IgD-negative memory B cell (primary cell): ENCODE measurements around the gene ARHGEF2. TPM values are rescaled to one million over a fixed set of nuclear protein-coding genes. Genes with fewer than 3 reads are reported as not detected.

Source experiments
- H3K27ac Mint-ChIP-seq, 3 donors: one replicate each; pipeline ENCODE4 v1.8.0; 2020 to 2022; ENCODE audit warnings: mild to moderate bottlenecking in 3 of 3, mixed read lengths in 3 of 3, moderate library complexity in 1 of 3
- H3K27me3 Mint-ChIP-seq: one replicate; pipeline ENCODE4 v1.8.0; 2021; ENCODE audit warnings: mixed read lengths
- H3K36me3 Mint-ChIP-seq: one replicate; pipeline ENCODE4 v1.8.0; 2020; ENCODE audit warnings: mild to moderate bottlenecking, mixed read lengths
- H3K4me1 Mint-ChIP-seq, 3 donors: one replicate each; pipeline ENCODE4 v1.8.0; 2020 to 2022; ENCODE audit warnings: mixed read lengths in 3 of 3, mild to moderate bottlenecking in 1 of 3
- H3K4me3 Mint-ChIP-seq, 4 donors: one replicate each; pipeline ENCODE4 v1.8.0; 2020 to 2022; ENCODE audit warnings: mild to moderate bottlenecking in 4 of 4, mixed read lengths in 4 of 4, moderate library complexity in 3 of 4
- H3K9me3 Mint-ChIP-seq, 3 donors: one replicate each; pipeline ENCODE4 v1.8.0; 2020 to 2021; ENCODE audit warnings: mixed read lengths in 3 of 3, mild to moderate bottlenecking in 1 of 3
- polyA plus RNA-seq: library from polyadenylated mRNA; unstranded; fragments of 300-500 nt; fragmentation: Illumina TruSeq; gene quantifications from one replicate; pipeline ENCODE4 v1.2.3, GENCODE V29; 2021

The ARHGEF2 gene
- polyA plus RNA-seq, 1 donor from 2014 or later, result 43.9 TPM

DNA sequence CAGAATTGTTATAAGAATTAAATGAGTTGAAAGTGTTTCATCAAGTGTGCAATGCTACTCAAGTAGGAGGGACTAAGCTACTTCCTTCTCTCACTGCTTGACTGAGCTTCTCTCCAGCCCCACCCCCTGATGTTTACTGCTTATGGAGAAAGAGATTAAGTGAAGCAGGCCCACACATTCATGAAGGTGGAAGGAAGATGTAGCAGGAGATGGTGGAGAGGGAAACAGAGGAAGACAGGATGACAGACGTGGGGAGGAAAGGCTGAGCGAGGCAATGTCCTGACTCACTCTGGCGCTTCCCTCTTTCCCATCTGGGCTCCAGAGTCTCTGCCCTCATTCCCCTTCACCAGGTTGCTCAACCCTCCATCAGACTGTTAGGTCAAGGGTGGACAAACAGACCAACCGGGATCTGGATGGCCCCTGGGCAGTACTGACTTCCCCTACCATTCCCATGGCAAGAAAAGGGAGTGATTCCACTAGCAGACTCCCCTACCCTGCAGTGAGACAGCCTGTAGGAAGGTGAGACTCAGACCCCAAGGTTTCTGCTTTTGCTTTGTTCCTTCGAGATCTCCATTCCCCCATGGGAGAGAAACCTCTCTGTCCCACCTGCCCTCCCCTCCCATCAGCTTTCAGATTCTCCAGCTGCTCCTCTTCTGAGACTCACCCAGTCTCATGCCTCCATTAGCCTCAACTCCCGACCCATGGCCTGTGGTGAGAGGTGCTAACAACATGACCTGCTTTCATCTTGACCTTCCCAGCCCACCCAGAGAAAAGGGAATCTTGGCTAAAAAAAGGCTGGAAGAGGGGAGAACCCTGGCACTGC lies 3.1 kb upstream of the ARHGEF2 start:
- H3K27me3 Mint-ChIP-seq, result no peaks in the 10 kb centered on the region
- H3K27ac Mint-ChIP-seq, result peak overlapping the region; percentile 87 to 97 (median 95)
- H3K36me3 Mint-ChIP-seq, result peaks cover 6% of the 10 kb centered on the region
- no peaks in the 10 kb centered on the region for H3K9me3 Mint-ChIP-seq
- peak overlapping the region; percentile 84 to 99 (median 96) for H3K4me3 Mint-ChIP-seq
- peaks cover 32 to 45% (median 44%) of the 10 kb centered on the region in 3 donors for H3K4me1 Mint-ChIP-seq

DNA sequence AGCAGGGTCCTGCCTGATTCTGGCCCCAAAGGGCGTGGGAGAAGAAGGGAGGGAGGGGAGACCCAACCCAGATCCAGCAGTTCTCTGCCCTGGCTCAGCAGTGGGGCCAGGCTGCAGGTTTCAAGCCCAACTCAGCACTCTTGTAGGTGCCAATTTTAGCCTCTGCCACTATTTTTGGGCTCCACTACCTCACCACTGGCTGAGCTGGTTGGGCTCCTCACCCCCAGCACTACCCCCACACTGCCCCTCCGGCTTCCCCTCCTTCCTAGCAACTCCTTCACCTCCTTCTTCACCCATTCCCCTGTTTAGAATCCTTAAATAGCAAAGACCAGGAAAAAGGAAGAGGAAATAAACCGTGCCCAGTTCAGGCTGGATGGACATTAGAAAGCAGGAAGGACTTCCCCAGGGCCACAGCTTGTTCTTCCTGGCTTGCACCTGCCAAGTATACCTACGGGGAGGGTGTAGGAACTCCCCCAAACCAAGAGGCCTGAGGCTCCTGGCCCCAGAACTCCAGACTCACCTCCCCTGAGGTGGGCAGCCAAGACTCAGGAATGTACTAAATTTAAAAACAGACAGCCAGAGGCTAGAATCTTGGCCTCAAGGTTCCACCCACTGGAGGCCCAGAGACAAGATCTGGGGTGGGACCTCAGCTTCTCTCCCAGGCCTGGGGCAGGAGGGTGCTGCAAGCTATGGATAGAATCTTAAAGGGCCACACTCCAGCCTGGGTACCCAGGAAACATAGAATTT lies 1.4 kb upstream of the ARHGEF2 start:
- Mint-ChIP-seq H3K27ac (peak overlapping the region; percentile 87 to 97 (median 95)), H3K4me3 (peak overlapping the region; percentile 84 to 99 (median 96)), H3K4me1 (peaks cover 32 to 58% (median 56%) of the 10 kb centered on the region in 3 donors), H3K9me3 (no peaks in the 10 kb centered on the region), H3K36me3 (peaks cover 8% of the 10 kb centered on the region), H3K27me3 (no peaks in the 10 kb centered on the region)

GRCh38 chr1:155978973-155979429 lies 654 bp upstream of the ARHGEF2 start:
- peak overlapping the region; percentile 87 to 97 (median 95) for H3K27ac Mint-ChIP-seq
- H3K36me3 Mint-ChIP-seq, result peaks cover 10% of the 10 kb centered on the region
- no peaks in the 10 kb centered on the region for H3K27me3 Mint-ChIP-seq
- H3K9me3 Mint-ChIP-seq, result no peaks in the 10 kb centered on the region
- H3K4me3 Mint-ChIP-seq, result peak overlapping the region; percentile 84 to 99 (median 96)
- H3K4me1 Mint-ChIP-seq, result peaks cover 37 to 60% (median 55%) of the 10 kb centered on the region in 3 donors

- Mint-ChIP-seq H3K27me3 (no peaks in the 10 kb centered on the region), H3K27ac (peak overlapping the region; percentile 87 to 97 (median 95)), H3K4me1 (peaks cover 33 to 60% (median 57%) of the 10 kb centered on the region in 3 donors), H3K36me3 (peaks cover 13% of the 10 kb centered on the region), H3K9me3 (no peaks in the 10 kb centered on the region), H3K4me3 (peak overlapping the region; percentile 84 to 99 (median 96))
Observed at GRCh38 chr1:155977690-155978324, 540 bp downstream of the ARHGEF2 start.

- Mint-ChIP-seq H3K4me1 (peaks cover 36 to 62% (median 57%) of the 10 kb centered on the region in 3 donors), H3K4me3 (peak overlapping the region; percentile 84 to 99 (median 96)), H3K36me3 (peaks cover 13% of the 10 kb centered on the region), H3K9me3 (no peaks in the 10 kb centered on the region), H3K27me3 (no peaks in the 10 kb centered on the region), H3K27ac (peak overlapping the region; percentile 87 to 97 (median 95))
Observed at GRCh38 chr1:155976913-155977689, 1.2 kb downstream of the ARHGEF2 start.

DNA sequence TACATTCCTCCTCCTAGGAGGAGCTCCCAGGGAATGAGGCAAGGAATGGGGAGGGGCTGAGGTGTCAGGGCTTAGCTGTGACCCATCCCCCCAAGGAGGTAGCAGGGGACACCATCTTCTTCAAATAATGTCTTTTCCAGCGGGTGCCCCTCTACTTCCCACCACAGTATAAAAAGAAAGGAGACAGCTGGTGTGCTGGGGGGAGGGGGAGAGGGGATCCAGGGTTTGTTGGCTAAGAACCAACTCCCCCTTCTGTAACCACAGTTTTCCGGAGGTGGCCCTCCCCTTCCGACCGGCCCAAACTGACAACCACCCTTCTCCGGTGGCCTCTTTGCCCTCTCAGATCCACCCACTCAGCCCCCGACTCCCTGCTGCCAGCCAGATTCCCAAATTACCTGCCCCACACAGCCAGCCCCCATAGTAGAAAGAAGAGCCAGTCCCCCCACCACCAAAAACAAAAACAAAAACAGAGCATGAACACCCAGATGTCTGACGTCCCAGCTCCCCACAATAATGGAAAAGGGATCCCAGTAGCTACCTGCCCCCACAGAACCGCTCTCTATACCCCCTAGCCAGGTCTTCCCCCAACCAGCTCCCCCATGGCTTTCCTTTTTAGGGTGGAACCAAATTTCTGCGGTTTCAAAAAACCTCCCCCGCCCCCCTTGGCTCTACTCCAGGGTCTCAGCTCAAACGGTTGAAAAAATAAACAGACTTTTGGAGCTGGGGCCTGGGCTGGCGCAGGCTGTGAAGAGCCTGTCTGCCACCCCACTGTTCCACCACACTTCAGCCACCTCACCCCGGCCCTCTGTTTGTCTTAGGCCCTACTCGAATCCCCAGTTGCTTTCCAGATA lies 2.1 kb downstream of the ARHGEF2 start:
- Mint-ChIP-seq H3K4me1 (peaks cover 32 to 62% (median 56%) of the 10 kb centered on the region in 3 donors), H3K27me3 (no peaks in the 10 kb centered on the region), H3K4me3 (peak overlapping the region; percentile 84 to 99 (median 96)), H3K27ac (peak overlapping the region; percentile 87 to 97 (median 95)), H3K36me3 (peaks cover 10% of the 10 kb centered on the region), H3K9me3 (no peaks in the 10 kb centered on the region)

DNA sequence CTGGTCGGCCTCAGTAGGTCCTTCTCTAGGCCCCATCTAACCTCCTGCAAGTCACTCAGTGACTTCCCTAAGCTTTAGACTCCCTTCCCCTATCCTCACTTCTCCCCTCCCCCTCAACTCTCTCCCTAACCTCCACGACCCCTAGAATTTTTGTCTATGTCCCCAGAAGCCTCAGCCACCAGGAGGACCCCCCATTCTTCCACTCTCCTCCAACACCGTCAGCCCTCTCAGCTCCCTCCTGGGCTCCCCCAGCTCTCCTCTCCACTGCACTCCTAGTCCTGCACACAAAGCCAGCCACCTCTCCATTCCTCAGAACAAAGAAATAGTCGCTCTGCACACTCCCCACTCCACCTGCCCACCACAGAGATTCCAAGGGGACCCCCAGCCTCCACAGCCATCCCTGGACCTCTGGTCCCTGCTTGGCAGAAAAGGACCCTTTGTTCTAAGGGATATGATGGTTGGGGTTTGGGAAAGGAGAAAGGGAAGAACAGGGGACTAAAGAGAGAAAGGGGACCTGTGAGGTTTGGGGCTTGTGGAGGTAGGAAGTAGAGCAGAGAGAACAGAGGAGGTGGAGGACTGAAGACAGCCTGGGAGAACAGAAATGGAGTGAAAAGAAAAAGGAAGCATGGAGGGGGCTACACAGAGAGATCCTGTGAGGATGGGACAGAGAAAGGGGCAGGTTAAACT lies 2.8 kb downstream of the ARHGEF2 start:
- H3K27ac Mint-ChIP-seq, result peak overlapping the region; percentile 72 to 95 (median 87)
- H3K4me1 Mint-ChIP-seq, result peaks cover 33 to 62% (median 55%) of the 10 kb centered on the region in 3 donors
- no peaks in the 10 kb centered on the region for H3K27me3 Mint-ChIP-seq
- H3K9me3 Mint-ChIP-seq, result no peaks in the 10 kb centered on the region
- peaks cover 8% of the 10 kb centered on the region for H3K36me3 Mint-ChIP-seq
- peak overlapping the region; percentile 84 to 99 (median 96) for H3K4me3 Mint-ChIP-seq

GRCh38 chr1:155974208-155975115 lies 3.9 kb downstream of the ARHGEF2 start:
- Mint-ChIP-seq H3K4me3 (peak overlapping the region; percentile 84 to 99 (median 96)), H3K36me3 (peaks cover 13% of the 10 kb centered on the region), H3K9me3 (no peaks in the 10 kb centered on the region)

GRCh38 chr1:155973723-155974122 lies 4.6 kb downstream of the ARHGEF2 start:
- Mint-ChIP-seq H3K27ac (peak overlapping the region; percentile 20 to 88 (median 85)), H3K27me3 (no peaks in the 10 kb centered on the region), H3K4me1 (peaks cover 38 to 64% (median 62%) of the 10 kb centered on the region in 3 donors), H3K36me3 (peaks cover 13% of the 10 kb centered on the region), H3K9me3 (no peaks in the 10 kb centered on the region), H3K4me3 (peak overlapping the region; percentile 84 to 99 (median 96))

More at GRCh38 chr1:155974208-155975115, 3.9 kb downstream of the ARHGEF2 start:
- H3K27me3 Mint-ChIP-seq, result no peaks in the 10 kb centered on the region
- peak overlapping the region; percentile 65 to 95 (median 87) for H3K27ac Mint-ChIP-seq
- peaks cover 38 to 64% (median 57%) of the 10 kb centered on the region in 3 donors for H3K4me1 Mint-ChIP-seq

DNA sequence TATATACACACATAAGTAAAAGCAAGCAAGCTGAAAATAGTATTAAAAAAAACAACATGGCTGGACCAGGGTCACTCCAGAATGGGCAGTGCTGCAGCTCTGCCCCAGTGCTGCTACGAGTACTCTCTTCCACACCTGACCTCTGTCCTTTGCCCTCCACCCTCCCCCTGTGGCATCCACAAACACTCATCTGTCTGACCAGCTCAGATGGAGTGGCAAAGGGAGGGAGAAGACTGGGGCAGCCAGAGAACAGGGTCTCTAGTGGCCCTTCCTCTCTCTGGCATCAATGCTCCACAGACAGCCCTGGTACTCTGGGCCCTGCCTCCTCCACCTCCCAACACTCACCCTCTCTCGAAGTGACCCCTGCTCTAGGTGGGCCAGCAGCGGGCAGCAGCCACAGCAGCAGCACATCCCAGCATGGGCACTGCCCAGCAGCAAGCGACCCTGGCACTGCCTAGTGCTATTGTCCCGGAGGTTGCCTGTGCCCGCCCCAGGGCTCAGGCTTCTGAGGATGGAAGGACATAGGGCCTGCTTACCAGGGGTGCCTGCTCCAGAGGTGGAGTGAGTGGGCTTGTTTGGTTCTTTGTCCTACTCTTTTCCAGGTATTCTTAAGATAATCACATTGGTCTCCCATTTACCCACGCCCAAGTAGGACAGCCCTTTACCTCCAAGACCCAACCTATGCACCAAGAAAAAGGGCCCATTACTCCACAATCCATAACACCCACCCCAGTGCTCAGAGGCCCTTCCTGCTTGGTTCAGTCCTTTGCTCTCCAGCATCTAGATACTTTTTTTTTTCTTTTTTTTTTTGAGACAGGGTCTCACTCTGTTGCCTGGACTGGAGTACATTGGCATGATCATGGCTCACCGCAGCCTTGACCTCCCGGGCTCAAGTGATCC lies 6.2 kb downstream of the ARHGEF2 start:
- Mint-ChIP-seq H3K9me3 (no peaks in the 10 kb centered on the region), H3K4me1 (peaks cover 38 to 75% (median 67%) of the 10 kb centered on the region in 3 donors), H3K27me3 (no peaks in the 10 kb centered on the region), H3K36me3 (peaks cover 13% of the 10 kb centered on the region), H3K4me3 (peak overlapping the region; percentile 41 to 99 (median 92)), H3K27ac (peak overlapping the region; percentile 43 to 88 (median 85))

- peaks cover 11% of the 10 kb centered on the region for H3K36me3 Mint-ChIP-seq
- H3K9me3 Mint-ChIP-seq, result no peaks in the 10 kb centered on the region
- H3K27ac Mint-ChIP-seq, result peak overlapping the region; percentile 43 to 91 (median 88)
- H3K4me3 Mint-ChIP-seq, result peak overlapping the region; percentile 71 to 92 (median 85)
- H3K4me1 Mint-ChIP-seq, result peaks cover 42 to 81% (median 66%) of the 10 kb centered on the region in 3 donors
- H3K27me3 Mint-ChIP-seq, result no peaks in the 10 kb centered on the region
Observed at GRCh38 chr1:155970531-155971167, 7.7 kb downstream of the ARHGEF2 start.
